Measurements from ENCODE around the gene SOX18. TPM values are rescaled to one million over a fixed set of nuclear protein-coding genes. Genes with fewer than 3 reads are reported as not detected.
"Not testable (repeated sequence)": the region's sequence is repeated elsewhere in the genome, so short reads cannot be mapped to it uniquely, and the experiment has no call there.

Gene SOX18
- total RNA-seq, 1 donor from 2014 or later = 48.3 TPM

DNA sequence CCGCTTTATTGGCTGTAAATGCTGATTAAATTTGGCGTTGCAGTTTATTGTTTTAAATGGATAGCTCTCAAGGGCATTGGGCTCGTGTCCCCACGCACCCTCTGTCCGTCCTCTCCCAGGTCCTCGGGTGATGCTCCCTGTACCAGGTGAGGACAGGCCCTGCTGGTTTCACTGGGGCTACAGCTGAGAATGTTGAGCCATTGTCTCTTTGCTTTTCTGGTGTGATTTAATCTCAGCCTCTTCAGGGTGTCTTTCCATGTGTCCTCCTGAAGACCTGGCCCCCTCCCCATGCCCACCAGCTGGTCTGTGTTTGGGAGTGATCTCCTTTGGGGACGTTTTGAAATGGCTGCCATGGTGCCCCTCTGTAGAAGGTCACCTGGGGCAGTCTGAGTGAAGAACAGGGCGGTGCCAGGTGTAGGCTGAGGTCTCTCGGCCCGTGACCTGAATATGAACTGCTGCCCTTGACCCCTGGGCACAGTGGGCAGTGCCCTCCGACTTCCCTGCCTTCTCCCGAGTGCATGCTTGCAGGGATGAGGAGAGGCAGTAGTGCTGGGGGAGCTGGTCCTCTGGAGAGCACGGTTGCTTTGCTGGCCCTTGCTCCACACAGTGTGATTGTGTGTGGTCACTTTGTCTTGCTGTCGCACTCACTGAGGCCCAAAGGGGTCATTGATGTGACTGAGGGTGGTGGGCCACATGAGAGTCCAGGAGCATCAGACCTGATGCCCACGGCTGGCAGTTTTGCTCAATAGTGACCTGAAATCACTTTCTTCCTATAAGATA lies 25.9 kb downstream of the SOX18 start:
- no peak overlapping the region for H3K27ac ChIP-seq
- H3K9me3 ChIP-seq = no peaks in the 10 kb centered on the region
- intact Hi-C loops (cut with DNase I) = no loop called here
- H3K27me3 ChIP-seq (ENCODE audit: low read depth) = no peaks in the 10 kb centered on the region
- ATAC-seq (no peak), DNase-seq (no peak)
- H3K4me3 ChIP-seq = no peak overlapping the region
- H3K4me1 ChIP-seq = no peaks in the 10 kb centered on the region
- TF ChIP-seq, protein P1, sequence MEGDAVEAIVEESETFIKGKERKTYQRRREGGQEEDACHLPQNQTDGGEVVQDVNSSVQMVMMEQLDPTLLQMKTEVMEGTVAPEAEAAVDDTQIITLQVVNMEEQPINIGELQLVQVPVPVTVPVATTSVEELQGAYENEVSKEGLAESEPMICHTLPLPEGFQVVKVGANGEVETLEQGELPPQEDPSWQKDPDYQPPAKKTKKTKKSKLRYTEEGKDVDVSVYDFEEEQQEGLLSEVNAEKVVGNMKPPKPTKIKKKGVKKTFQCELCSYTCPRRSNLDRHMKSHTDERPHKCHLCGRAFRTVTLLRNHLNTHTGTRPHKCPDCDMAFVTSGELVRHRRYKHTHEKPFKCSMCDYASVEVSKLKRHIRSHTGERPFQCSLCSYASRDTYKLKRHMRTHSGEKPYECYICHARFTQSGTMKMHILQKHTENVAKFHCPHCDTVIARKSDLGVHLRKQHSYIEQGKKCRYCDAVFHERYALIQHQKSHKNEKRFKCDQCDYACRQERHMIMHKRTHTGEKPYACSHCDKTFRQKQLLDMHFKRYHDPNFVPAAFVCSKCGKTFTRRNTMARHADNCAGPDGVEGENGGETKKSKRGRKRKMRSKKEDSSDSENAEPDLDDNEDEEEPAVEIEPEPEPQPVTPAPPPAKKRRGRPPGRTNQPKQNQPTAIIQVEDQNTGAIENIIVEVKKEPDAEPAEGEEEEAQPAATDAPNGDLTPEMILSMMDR (IDR thresholded peaks at IDR 0.05) = no peak
- H3K36me3 ChIP-seq = peaks cover 95% of the 10 kb centered on the region

DNA sequence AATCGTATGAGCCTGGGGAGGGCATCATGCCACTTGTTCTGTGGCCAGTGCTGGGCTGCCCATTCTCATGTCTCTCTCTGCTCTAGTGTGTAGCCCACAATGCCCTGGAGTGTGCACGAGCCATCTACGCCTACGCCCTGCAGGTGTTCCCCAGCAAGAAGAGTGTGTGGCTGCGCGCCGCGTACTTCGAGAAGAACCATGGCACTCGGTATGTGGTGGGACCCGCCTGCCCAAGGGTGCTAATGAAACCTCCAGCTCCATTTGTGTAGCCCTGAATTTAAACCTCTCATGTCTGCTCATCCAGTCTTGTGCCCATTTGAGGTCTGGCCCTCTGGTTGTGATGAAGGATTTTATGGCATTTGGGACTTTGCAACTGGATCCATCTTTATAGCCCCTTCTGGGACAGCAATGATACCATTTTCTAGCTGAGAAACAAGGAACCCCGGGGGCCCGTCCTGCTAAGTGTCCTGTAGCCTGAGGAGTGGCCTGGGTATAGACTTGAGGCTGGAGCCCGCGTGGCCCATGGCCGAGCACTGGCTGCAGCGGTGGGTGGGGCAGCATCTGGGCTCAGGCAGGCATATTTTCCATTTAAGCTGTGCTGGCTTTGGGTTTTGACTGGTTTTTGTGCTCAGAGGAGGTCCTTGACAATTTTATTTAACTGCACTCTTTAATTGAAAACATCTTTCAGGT lies 26.6 kb downstream of the SOX18 start:
- H3K4me3 ChIP-seq = no peak overlapping the region
- DNase-seq = no peak
- intact Hi-C loops (cut with DNase I) = no loop called here
- H3K27me3 ChIP-seq (ENCODE audit: low read depth) = no peaks in the 10 kb centered on the region
- no peaks in the 10 kb centered on the region for H3K9me3 ChIP-seq
- peaks cover 95% of the 10 kb centered on the region for H3K36me3 ChIP-seq
- ATAC-seq = no peak
- no peak overlapping the region for H3K27ac ChIP-seq
- TF ChIP-seq, protein P1 (IDR thresholded peaks at IDR 0.05) = no peak
- no peaks in the 10 kb centered on the region for H3K4me1 ChIP-seq

DNA sequence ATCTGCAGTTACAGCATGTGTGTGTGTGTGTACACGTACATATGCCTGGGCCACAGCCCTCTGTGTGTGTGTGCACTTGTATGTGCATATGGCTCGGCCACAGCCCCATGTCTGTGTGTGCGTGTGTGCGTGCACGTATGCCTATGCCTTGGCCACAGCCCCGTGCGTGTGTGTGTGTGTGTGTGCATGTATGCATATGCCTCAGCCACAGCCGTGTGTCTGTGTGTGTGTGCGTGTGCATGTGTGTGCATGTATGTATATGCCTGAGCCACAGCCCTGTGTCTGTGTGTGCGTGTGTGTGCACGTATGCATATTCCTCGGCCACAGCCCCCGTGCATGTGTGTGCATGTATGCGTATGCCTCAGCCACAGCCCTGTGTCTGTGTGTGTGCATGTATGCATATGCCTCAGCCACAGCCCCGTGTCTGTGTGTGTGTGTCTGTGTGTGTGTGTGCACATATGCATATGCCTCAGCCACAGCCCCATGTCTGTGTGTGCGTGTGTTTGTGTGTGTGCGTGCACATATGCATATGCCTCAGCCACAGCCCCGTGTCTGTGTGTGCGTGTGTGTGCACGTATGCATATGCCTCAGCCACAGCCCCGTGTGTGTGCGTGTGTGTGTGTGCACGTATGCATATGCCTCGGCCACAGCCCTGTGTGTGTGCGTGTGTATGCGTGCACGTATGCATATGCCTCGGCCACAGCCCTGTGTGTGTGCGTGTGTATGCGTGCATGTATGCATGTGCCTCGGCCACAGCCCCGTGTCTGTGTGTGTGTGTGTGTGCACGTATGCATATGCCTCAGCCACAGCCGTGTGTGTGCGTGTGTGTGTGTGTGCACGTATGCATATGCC lies 28.1 kb downstream of the SOX18 start:
- Histone ChIP-seq H3K9me3 (no peaks in the 10 kb centered on the region), H3K36me3 (peaks cover 95% of the 10 kb centered on the region), H3K4me3 (no peak overlapping the region), H3K27ac (no peak overlapping the region), H3K27me3 (ENCODE audit: low read depth) (no peaks in the 10 kb centered on the region), H3K4me1 (no peaks in the 10 kb centered on the region)
- ATAC-seq (no peak), DNase-seq (no peak)
- TF ChIP-seq, protein P1 (IDR thresholded peaks at IDR 0.05) = no peak
- intact Hi-C loops (cut with DNase I) = no loop called here

DNA sequence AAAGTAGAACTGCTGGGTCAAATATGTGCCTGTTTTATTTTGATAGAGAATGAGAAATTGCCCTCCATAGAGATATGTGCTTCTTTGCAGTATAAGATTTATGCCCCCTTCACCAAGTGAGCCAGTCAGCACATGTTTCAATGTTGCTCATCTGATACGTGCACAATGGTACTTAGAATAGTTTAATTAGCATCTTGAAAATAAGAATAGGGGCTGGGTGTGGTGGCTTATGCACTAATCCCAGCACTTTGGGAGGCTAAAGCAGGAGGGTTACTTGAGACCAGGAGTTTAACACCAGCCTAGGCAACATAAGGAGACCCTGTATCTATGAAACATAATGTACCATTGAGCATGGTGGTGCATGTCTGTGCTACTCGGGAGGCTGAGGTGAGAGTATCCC lies 33.8 kb downstream of the SOX18 start:
- no peak for ATAC-seq
- Histone ChIP-seq H3K36me3 (peaks cover 89% of the 10 kb centered on the region), H3K27me3 (ENCODE audit: low read depth) (no peaks in the 10 kb centered on the region), H3K27ac (no peak overlapping the region), H3K4me3 (no peak overlapping the region), H3K4me1 (no peaks in the 10 kb centered on the region), H3K9me3 (no peaks in the 10 kb centered on the region)
- intact Hi-C loops (cut with DNase I) = no loop called here
- TF ChIP-seq, protein P1 (IDR thresholded peaks at IDR 0.05) = no peak
- DNase-seq = no peak

DNA sequence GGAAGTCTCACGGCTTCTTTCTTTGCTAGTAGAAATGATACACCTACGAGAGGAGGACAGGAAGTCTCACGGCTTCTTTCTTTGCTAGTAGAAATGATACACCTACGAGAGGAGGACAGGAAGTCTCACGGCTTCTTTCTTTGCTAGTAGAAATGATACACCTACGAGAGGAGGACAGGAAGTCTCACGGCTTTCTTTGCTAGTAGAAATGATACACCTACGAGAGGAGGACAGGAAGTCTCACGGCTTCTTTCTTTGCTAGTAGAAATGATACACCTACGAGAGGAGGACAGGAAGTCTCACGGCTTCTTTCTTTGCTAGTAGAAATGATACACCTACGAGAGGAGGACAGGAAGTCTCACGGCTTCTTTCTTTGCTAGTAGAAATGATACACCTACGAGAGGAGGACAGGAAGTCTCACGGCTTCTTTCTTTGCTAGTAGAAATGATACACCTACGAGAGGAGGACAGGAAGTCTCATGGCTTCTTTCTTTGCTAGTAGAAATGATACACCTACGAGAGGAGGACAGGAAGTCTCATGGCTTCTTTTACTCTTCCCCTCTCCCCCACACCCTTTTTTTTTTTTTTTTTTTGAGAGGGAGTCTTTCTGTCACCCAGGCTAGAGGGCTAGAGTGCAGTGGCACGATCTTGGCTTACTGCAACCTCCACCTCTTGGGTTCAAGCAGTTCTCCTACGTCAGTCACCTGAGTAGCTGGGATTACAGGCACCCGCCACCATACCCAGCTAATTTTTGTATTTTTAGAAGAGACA lies 36.9 kb downstream of the SOX18 start:
- H3K4me3 ChIP-seq; H3K27me3 ChIP-seq (ENCODE audit: low read depth); H3K9me3 ChIP-seq; ATAC-seq; H3K4me1 ChIP-seq; DNase-seq; intact Hi-C loops (cut with DNase I): not testable (repeated sequence)
- peaks cover 85% of the 10 kb centered on the region for H3K36me3 ChIP-seq
- peak overlapping the region; percentile 24 for H3K27ac ChIP-seq

Measured in lower lobe of right lung (tissue), 2 donors.